NK-92 treated with Interleukin-12 subunit alpha and Interleukin-12 subunit beta, amount 100 ng/mL, for 24 hours (cell line): ENCODE data around the gene CDK14.

ENCODE experiments used
- DNase-seq: peaks from one replicate; lab custom pipeline; 2025; lab: John Stamatoyannopoulos, UW

CDK14 gene

GRCh38 chr7:90642978-90643377 lies 46.9 kb downstream of the CDK14 start:
- no peak for DNase-seq

- DNase-seq: no peak
Observed at GRCh38 chr7:90645784-90646183, 49.7 kb downstream of the CDK14 start.

- DNase-seq: no peak
Observed at GRCh38 chr7:90648107-90648506, 52.0 kb downstream of the CDK14 start.

- no peak for DNase-seq
Observed at GRCh38 chr7:90648834-90649233, 52.7 kb downstream of the CDK14 start.

- DNase-seq: no peak
Observed at GRCh38 chr7:90654718-90655427, 58.8 kb downstream of the CDK14 start.

- no peak for DNase-seq
Observed at GRCh38 chr7:90655566-90655965, 59.4 kb downstream of the CDK14 start.

- no peak for DNase-seq
Observed at GRCh38 chr7:90657481-90657880, 61.4 kb downstream of the CDK14 start.

GRCh38 chr7:90660100-90660499 lies 64.0 kb downstream of the CDK14 start:
- no peak for DNase-seq

GRCh38 chr7:90660819-90661218 lies 64.7 kb downstream of the CDK14 start:
- DNase-seq: no peak

GRCh38 chr7:90661290-90662151 lies 65.4 kb downstream of the CDK14 start:
- DNase-seq: no peak

GRCh38 chr7:90663176-90663575 lies 67.1 kb downstream of the CDK14 start:
- DNase-seq: no peak

- DNase-seq: no peak
Observed at GRCh38 chr7:90666186-90666585, 70.1 kb downstream of the CDK14 start.

- DNase-seq: no peak
Observed at GRCh38 chr7:90668992-90669391, 72.9 kb downstream of the CDK14 start.

- DNase-seq: no peak
Observed at GRCh38 chr7:90669492-90669891, 73.4 kb downstream of the CDK14 start.

- DNase-seq: no peak
Observed at GRCh38 chr7:90671571-90671970, 75.5 kb downstream of the CDK14 start.

GRCh38 chr7:90672210-90672609 lies 76.1 kb downstream of the CDK14 start:
- DNase-seq: no peak

GRCh38 chr7:90674625-90675024 lies 78.5 kb downstream of the CDK14 start:
- no peak for DNase-seq

- no peak for DNase-seq
Observed at GRCh38 chr7:90675982-90676381, 79.9 kb downstream of the CDK14 start.

GRCh38 chr7:90677486-90678404 lies 81.6 kb downstream of the CDK14 start:
- DNase-seq: no peak

GRCh38 chr7:90678986-90679385 lies 82.9 kb downstream of the CDK14 start:
- no peak for DNase-seq

GRCh38 chr7:90680484-90680883 lies 84.4 kb downstream of the CDK14 start:
- no peak for DNase-seq

- no peak for DNase-seq
Observed at GRCh38 chr7:90681336-90682022, 85.4 kb downstream of the CDK14 start.
